Inflammatory macrophage treated with lipopolysaccharide for 4 hours (primary cell): ENCODE data around the gene INTS13.
"Not testable (repeated sequence)": the region's sequence is repeated elsewhere in the genome, so short reads cannot be mapped to it uniquely, and the experiment has no call there.

ENCODE experiments used
- DNase-seq: peaks from one replicate; pipeline ENCODE4 v3.0.0-alpha.2; 2020

INTS13 gene

GRCh38 chr12:26937863-26938700 is at the start of gene INTS13, which contains the start of gene FGFR1OP2:
Gene INTS13 (minus strand): TSS chr12:26937981. CDS start chr12:26936803, 1,178 bp downstream.
Gene FGFR1OP2 (plus strand): TSS chr12:26938470. CDS start chr12:26954159, 15,689 bp downstream.
- DNase-seq: peak; percentile 99

GRCh38 chr12:26982866-26983265 is 45.1 kb upstream of the INTS13 start:
- no peak for DNase-seq

GRCh38 chr12:26979733-26980132 is 42.0 kb upstream of the INTS13 start:
- no peak for DNase-seq

GRCh38 chr12:26978801-26979200 is 41.0 kb upstream of the INTS13 start:
- DNase-seq: no peak

- DNase-seq: peak; percentile 47
These were observed 38.9 kb upstream of the INTS13 start for GRCh38 chr12:26976687-26977086.

- no peak for DNase-seq
These were observed 34.2 kb upstream of the INTS13 start for GRCh38 chr12:26971963-26972362.

GRCh38 chr12:26970136-26970535 is 32.4 kb upstream of the INTS13 start:
- no peak for DNase-seq

- no peak for DNase-seq
These were observed 29.1 kb upstream of the INTS13 start for GRCh38 chr12:26966842-26967241.

- DNase-seq: peak; percentile 43
These were observed 25.6 kb upstream of the INTS13 start for GRCh38 chr12:26963413-26963812.

- DNase-seq: no peak
These were observed 24.0 kb upstream of the INTS13 start for GRCh38 chr12:26961803-26962202.

- not testable (repeated sequence) for DNase-seq
These were observed 23.6 kb upstream of the INTS13 start for GRCh38 chr12:26961391-26961790.

- peak; percentile 77 for DNase-seq
These were observed 16.2 kb upstream of the INTS13 start for GRCh38 chr12:26954027-26954426.

GRCh38 chr12:26953447-26953846 is 15.7 kb upstream of the INTS13 start:
- peak; percentile 96 for DNase-seq

GRCh38 chr12:26948309-26948708 is 10.5 kb upstream of the INTS13 start:
- DNase-seq: no peak

GRCh38 chr12:26941215-26941594 is 3.4 kb upstream of the INTS13 start:
- no peak for DNase-seq

- DNase-seq: peak; percentile 55
These were observed 2.9 kb upstream of the INTS13 start for GRCh38 chr12:26940516-26941214.

- no peak for DNase-seq
These were observed 2.2 kb upstream of the INTS13 start for GRCh38 chr12:26939953-26940352.

GRCh38 chr12:26939192-26939832 is 1.5 kb upstream of the INTS13 start:
- DNase-seq: no peak

GRCh38 chr12:26938701-26939062 is 901 bp upstream of the INTS13 start:
- peak; percentile 38 for DNase-seq

- no peak for DNase-seq
These were observed 328 bp downstream of the INTS13 start for GRCh38 chr12:26937443-26937862.

GRCh38 chr12:26936559-26937442 is 980 bp downstream of the INTS13 start:
- no peak for DNase-seq

GRCh38 chr12:26935636-26936378 is 2.0 kb downstream of the INTS13 start:
- peak; percentile 44 for DNase-seq
